IMR-90 (cell line): ENCODE data around the gene LDLRAD4. TPM values are rescaled to one million over a fixed set of nuclear protein-coding genes. Genes with fewer than 3 reads are reported as not detected.

ENCODE experiments used
- ATAC-seq: fragments of 200-7000 bp; cut with Tn5 transposase; 2 replicates; pipeline ENCODE4 v1.9.1; 2020; ENCODE audit warnings: low read depth, mild to moderate bottlenecking, moderate library complexity
- BruUV-seq: library from RNA; stranded (reverse); fragments of 400-500 nt; replicated peaks from 2 replicates; lab custom pipeline; 2021; lab: Mats Ljungman, UMichigan
- CTCF ChIA-PET: fragments of 300-600 bp; formaldehyde crosslinking; extraction: SDS; loops from one replicate; lab custom pipeline; 2021; ENCODE audit warnings: antibody characterized with exemption; lab: Yijun Ruan, JAX
- POLR2A ChIA-PET: fragments of 300-600 bp; sonication (Branson Sonifier 250); formaldehyde crosslinking; loops from one replicate; lab custom pipeline; 2022; ENCODE audit warnings: antibody characterized with exemption; ENCODE audit not compliant: unreplicated experiment; lab: Charles Lee
- DNase-seq: peaks from one replicate; pipeline ENCODE4 v3.0.0; 2013
- H2AFZ ChIP-seq: replicated peaks from 2 replicates; pipeline ENCODE3; 2013; ENCODE audit warnings: low read length, mild to moderate bottlenecking; ENCODE audit not compliant: poor library complexity
- H2AK5ac ChIP-seq: 2 replicates; pipeline ENCODE4 v1.6.1; 2013; ENCODE audit warnings: low read depth, low read length, inconsistent platforms
- H2AK9ac ChIP-seq: replicated peaks from 2 replicates; pipeline ENCODE3; 2013; ENCODE audit warnings: mild to moderate bottlenecking, low read depth, low read length, moderate library complexity; ENCODE audit not compliant: poor library complexity
- H2BK120ac ChIP-seq: 2 replicates; pipeline ENCODE4 v1.6.1; 2013; ENCODE audit warnings: low read depth, low read length, inconsistent platforms
- H2BK15ac ChIP-seq: 3 replicates; pipeline ENCODE4 v1.6.1; 2013; ENCODE audit warnings: low read depth, low read length, inconsistent platforms
- H2BK20ac ChIP-seq: 2 replicates; pipeline ENCODE4 v1.6.1; 2013; ENCODE audit warnings: low read depth, mild to moderate bottlenecking, inconsistent platforms, low read length, moderate library complexity
- H2BK5ac ChIP-seq: 2 replicates; pipeline ENCODE4 v1.6.1; 2013; ENCODE audit warnings: mild to moderate bottlenecking, low read depth, low read length, inconsistent platforms; ENCODE audit not compliant: poor library complexity, severe bottlenecking
- H3K14ac ChIP-seq: replicated peaks from 2 replicates; pipeline ENCODE4 v1.6.1; 2013; ENCODE audit warnings: low read depth, low read length, inconsistent platforms
- H3K18ac ChIP-seq: 2 replicates; pipeline ENCODE4 v1.6.1; 2013; ENCODE audit warnings: low read depth, low read length, control low read depth
- H3K23ac ChIP-seq: 2 replicates; pipeline ENCODE4 v1.6.1; 2013; ENCODE audit warnings: low read depth, low read length, inconsistent platforms
- H3K27ac ChIP-seq: 2 replicates; pipeline ENCODE4 v1.5.1; 2013; ENCODE audit warnings: mild to moderate bottlenecking, control low read depth, low read length; ENCODE audit not compliant: insufficient read depth
- H3K27me3 ChIP-seq: 2 replicates; pipeline ENCODE4 v1.6.1; 2013; ENCODE audit warnings: low read length; ENCODE audit not compliant: control insufficient read depth, insufficient read depth
- H3K36me3 ChIP-seq: 2 replicates; pipeline ENCODE4 v1.6.1; 2013; ENCODE audit warnings: low read length, mixed read lengths; ENCODE audit not compliant: control insufficient read depth, insufficient read depth
- H3K4ac ChIP-seq: 2 replicates; pipeline ENCODE4 v1.6.1; 2013; ENCODE audit warnings: low read depth, low read length, inconsistent platforms
- H3K4me1 ChIP-seq: 2 replicates; pipeline ENCODE4 v1.6.1; 2013; ENCODE audit warnings: low read length, mixed read lengths; ENCODE audit not compliant: control insufficient read depth, insufficient read depth
- H3K4me2 ChIP-seq: 2 replicates; pipeline ENCODE4 v1.6.1; 2013; ENCODE audit warnings: low read depth, mild to moderate bottlenecking, control low read depth, low read length, moderate library complexity
- H3K4me3 ChIP-seq: 2 replicates; pipeline ENCODE4 v1.5.1; 2013; ENCODE audit warnings: low read depth, mild to moderate bottlenecking, control low read depth, low read length, moderate library complexity; ENCODE audit not compliant: insufficient read depth
- H3K56ac ChIP-seq: 2 replicates; pipeline ENCODE4 v1.6.1; 2013; ENCODE audit warnings: low read length, inconsistent platforms; ENCODE audit not compliant: insufficient read depth; ENCODE audit errors: extremely low read depth
- H3K79me1 ChIP-seq, 2 experiments: 2 replicates each; pipeline ENCODE4 v1.6.1; 2013; ENCODE audit warnings: low read length in 2 of 2, inconsistent platforms in 1 of 2, low read depth in 1 of 2
- H3K9ac ChIP-seq: 2 replicates; pipeline ENCODE4 v1.6.1; 2013; ENCODE audit warnings: low read depth, low read length, control low read depth
- H3K9me1 ChIP-seq: 2 replicates; pipeline ENCODE4 v1.6.1; 2013; ENCODE audit warnings: low read length, inconsistent platforms; ENCODE audit not compliant: insufficient read depth
- H3K9me3 ChIP-seq: 2 replicates; pipeline ENCODE4 v1.6.1; 2013; ENCODE audit warnings: low read length; ENCODE audit not compliant: control insufficient read depth, insufficient read depth
- H4K20me1 ChIP-seq: 2 replicates; pipeline ENCODE4 v1.6.1; 2013; ENCODE audit warnings: low read length, inconsistent platforms; ENCODE audit not compliant: insufficient read depth
- H4K5ac ChIP-seq: 2 replicates; pipeline ENCODE4 v1.6.1; 2013; ENCODE audit warnings: mild to moderate bottlenecking, low read depth, low read length, control low read depth
- H4K8ac ChIP-seq, 2 experiments: 2 replicates each; pipeline ENCODE4 v1.6.1; 2013; ENCODE audit warnings: low read depth in 2 of 2, low read length in 2 of 2, control low read depth in 1 of 2, inconsistent platforms in 1 of 2
- H4K91ac ChIP-seq: 2 replicates; pipeline ENCODE4 v1.6.1; 2013; ENCODE audit warnings: low read depth, low read length, inconsistent platforms; ENCODE audit not compliant: insufficient read depth
- BHLHE40 ChIP-seq: fragments of 150-350 bp; IDR thresholded peaks from 2 replicates; pipeline ENCODE4 v1.6.1; 2016; ENCODE audit warnings: mild to moderate bottlenecking, low read depth, low read length
- CEBPB ChIP-seq: IDR thresholded peaks from 2 replicates; pipeline ENCODE4 v1.6.1; 2012; ENCODE audit warnings: low read depth, low read length, improper control_type of control experiment
- CHD1 ChIP-seq: IDR thresholded peaks from 2 replicates; pipeline ENCODE4 v1.6.1; 2012; ENCODE audit warnings: low read depth, low read length, improper control_type of control experiment
- FOS ChIP-seq: fragments of 150-350 bp; IDR thresholded peaks from 2 replicates; pipeline ENCODE4 v1.6.1; 2016; ENCODE audit warnings: low read depth, low read length
- MAFK ChIP-seq: IDR thresholded peaks from 2 replicates; pipeline ENCODE4 v1.6.1; 2012; ENCODE audit warnings: low read depth, low read length, improper control_type of control experiment
- MAZ ChIP-seq: IDR thresholded peaks from 2 replicates; pipeline ENCODE4 v1.6.1; 2012; ENCODE audit warnings: low read depth, mild to moderate bottlenecking, low read length, improper control_type of control experiment, moderate library complexity, borderline replicate concordance
- MXI1 ChIP-seq: IDR thresholded peaks from 2 replicates; pipeline ENCODE4 v1.6.1; 2012; ENCODE audit warnings: low read depth, mild to moderate bottlenecking, low read length, moderate library complexity, borderline replicate concordance
- NFE2L2 ChIP-seq: fragments of 150-350 bp; IDR thresholded peaks from 2 replicates; pipeline ENCODE4 v1.6.1; 2016; ENCODE audit warnings: low read depth, mild to moderate bottlenecking, low read length
- POLR2A ChIP-seq: IDR thresholded peaks from 2 replicates; pipeline ENCODE4 v1.6.1; 2012; ENCODE audit warnings: mild to moderate bottlenecking, low read depth, low read length
- RAD21 ChIP-seq: IDR thresholded peaks from 2 replicates; pipeline ENCODE4 v1.6.1; 2012; ENCODE audit warnings: low read length, improper control_type of control experiment
- RCOR1 ChIP-seq: IDR thresholded peaks from 2 replicates; pipeline ENCODE4 v1.6.1; 2012; ENCODE audit warnings: mild to moderate bottlenecking, low read length, improper control_type of control experiment; ENCODE audit not compliant: insufficient replicate concordance
- RFX5 ChIP-seq: IDR thresholded peaks from 2 replicates; pipeline ENCODE4 v1.8.0; 2012; ENCODE audit warnings: low read depth, mild to moderate bottlenecking, low read length, moderate library complexity
- SMC3 ChIP-seq: fragments of 150-350 bp; IDR thresholded peaks from 2 replicates; pipeline ENCODE4 v1.6.1; 2016; ENCODE audit warnings: low read depth, mild to moderate bottlenecking, antibody characterized with exemption, low read length, moderate library complexity
- WGBS, 2 experiments: methylation state at CpG; one replicate each; pipeline versions ENCODE4 v1.1.5 to v1.1.7; 2013; ENCODE audit warnings: missing lambda C conversion rate in 2 of 2; ENCODE audit not compliant: insufficient read length in 1 of 2; ENCODE audit errors: extremely low coverage in 2 of 2; 5-methylcytosine and 5-hydroxymethylcytosine counted together
- dilution Hi-C: fragments of 300-500 bp; cut with HindIII; formaldehyde crosslinking; loops from one replicate; pipeline ENCODE4 v1.14.3; 2018; ENCODE audit warnings: low sequenced_read_pairs; ENCODE audit not compliant: unreplicated experiment
- in situ Hi-C: fragments of 300-500 bp; cut with MboI; formaldehyde crosslinking; loops from 3 replicates; pipeline ENCODE4 v1.14.3; 2019; ENCODE audit warnings: low sequenced_read_pairs, inconsistent platforms, mixed read lengths
- intact Hi-C: fragments of 100-400 bp; cut with micrococcal nuclease; formaldehyde crosslinking; loops from 2 replicates; pipeline ENCODE4 v1.10.0; 2022
- polyA plus RNA-seq, 3 experiments: library from polyadenylated mRNA; depleted of rRNA; stranded (reverse); fragments of >200 nt; gene quantifications; 2 replicates each; pipeline ENCODE4 v1.2.3, GENCODE V29; 2012; ENCODE audit warnings: low replicate concordance in 1 of 3
- total RNA-seq: library from RNA; depleted of rRNA; stranded (reverse); fragments of >200 nt; gene quantifications from 2 replicates; pipeline ENCODE4 v1.2.3, GENCODE V29; 2012
- TF ChIP-seq, protein P1 (sequence below): fragments of 150-350 bp; IDR thresholded peaks from 2 replicates; pipeline ENCODE4 v1.6.1; 2016; ENCODE audit warnings: low read depth, mild to moderate bottlenecking, low read length, moderate library complexity, borderline replicate concordance
- TF ChIP-seq, protein P2 (sequence below): conservative IDR thresholded peaks from 2 replicates; pipeline ENCODE4 v1.5.1; 2012; ENCODE audit warnings: mild to moderate bottlenecking, low read depth, low read length, improper control_type of control experiment
- TF ChIP-seq, protein P3 (sequence below): fragments of 150-350 bp; IDR thresholded peaks from 2 replicates; pipeline ENCODE4 v1.6.1; 2017; ENCODE audit warnings: mild to moderate bottlenecking, antibody characterized with exemption, low read length, low read depth

Gene LDLRAD4
- total and polyA plus RNA-seq, 2 of the 4 experiments (the other 2 are of a cell fraction) = not detected

DNA sequence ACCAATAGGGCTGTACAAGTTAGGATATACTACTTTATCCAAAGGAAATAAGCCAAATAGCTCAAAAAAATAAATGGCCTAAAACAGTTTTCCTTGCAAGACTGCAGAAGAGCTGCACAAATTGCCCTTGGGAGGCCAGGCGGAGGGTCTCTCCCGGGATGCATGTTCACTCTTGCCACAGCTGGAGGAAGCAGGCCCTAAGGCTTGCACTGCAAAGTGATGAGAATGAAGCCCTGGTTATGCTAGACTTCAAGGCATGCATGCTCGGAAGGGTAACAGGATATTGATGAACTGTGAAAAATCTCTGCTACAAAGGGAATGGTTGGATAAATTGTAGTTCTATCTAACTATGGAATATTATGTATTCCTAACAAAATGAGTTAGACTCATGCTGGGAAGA lies 27.5 kb upstream of the LDLRAD4 start:
- ATAC-seq (no peak), DNase-seq (no peak)
- Histone ChIP-seq H2AK5ac (no peak overlapping the region), H2BK5ac (no peak overlapping the region), H3K36me3 (no peaks in the 10 kb centered on the region), H4K8ac (no peak overlapping the region), H3K9me3 (no peaks in the 10 kb centered on the region), H3K23ac (no peak overlapping the region), H4K91ac (no peak overlapping the region), H3K9me1 (no peaks in the 10 kb centered on the region), H3K18ac (no peak overlapping the region), H3K27me3 (peaks cover 14% of the 10 kb centered on the region), H3K4me2 (no peak overlapping the region), H2BK20ac (no peak overlapping the region), H4K20me1 (no peaks in the 10 kb centered on the region), H2AFZ (no peak overlapping the region), H4K5ac (no peak overlapping the region), H3K9ac (no peak overlapping the region), H3K4ac (no peak overlapping the region), H3K14ac (no peak overlapping the region), H2AK9ac (no peak overlapping the region), H3K56ac (no peak overlapping the region), H2BK15ac (no peak overlapping the region), H3K79me1 (no peaks in the 10 kb centered on the region), H2BK120ac (no peak overlapping the region), H3K27ac (no peak overlapping the region), H3K4me1 (no peaks in the 10 kb centered on the region), H3K4me3 (no peak overlapping the region)
- 25% methylated on average over 2 of the region's 3 CpGs; no CpG with 5 or more reads in 1 of the 2 experiments for WGBS, 2 experiments
- intact Hi-C loops (no loop called here), in situ Hi-C loops (no loop called here), dilution Hi-C loops (no loop called here)
- no TSS peak for BruUV-seq
- TF ChIP-seq CEBPB (no peak), FOS (no peak), MAFK (no peak), SMC3 (no peak), MXI1 (no peak), CHD1 (no peak), RAD21 (no peak), NFE2L2 (no peak), POLR2A (no peak), RFX5 (no peak), BHLHE40 (no peak), MAZ (no peak), RCOR1 (no peak)
- TF ChIP-seq, protein P1, sequence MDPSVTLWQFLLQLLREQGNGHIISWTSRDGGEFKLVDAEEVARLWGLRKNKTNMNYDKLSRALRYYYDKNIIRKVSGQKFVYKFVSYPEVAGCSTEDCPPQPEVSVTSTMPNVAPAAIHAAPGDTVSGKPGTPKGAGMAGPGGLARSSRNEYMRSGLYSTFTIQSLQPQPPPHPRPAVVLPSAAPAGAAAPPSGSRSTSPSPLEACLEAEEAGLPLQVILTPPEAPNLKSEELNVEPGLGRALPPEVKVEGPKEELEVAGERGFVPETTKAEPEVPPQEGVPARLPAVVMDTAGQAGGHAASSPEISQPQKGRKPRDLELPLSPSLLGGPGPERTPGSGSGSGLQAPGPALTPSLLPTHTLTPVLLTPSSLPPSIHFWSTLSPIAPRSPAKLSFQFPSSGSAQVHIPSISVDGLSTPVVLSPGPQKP = no peak
- TF ChIP-seq, protein P2, sequence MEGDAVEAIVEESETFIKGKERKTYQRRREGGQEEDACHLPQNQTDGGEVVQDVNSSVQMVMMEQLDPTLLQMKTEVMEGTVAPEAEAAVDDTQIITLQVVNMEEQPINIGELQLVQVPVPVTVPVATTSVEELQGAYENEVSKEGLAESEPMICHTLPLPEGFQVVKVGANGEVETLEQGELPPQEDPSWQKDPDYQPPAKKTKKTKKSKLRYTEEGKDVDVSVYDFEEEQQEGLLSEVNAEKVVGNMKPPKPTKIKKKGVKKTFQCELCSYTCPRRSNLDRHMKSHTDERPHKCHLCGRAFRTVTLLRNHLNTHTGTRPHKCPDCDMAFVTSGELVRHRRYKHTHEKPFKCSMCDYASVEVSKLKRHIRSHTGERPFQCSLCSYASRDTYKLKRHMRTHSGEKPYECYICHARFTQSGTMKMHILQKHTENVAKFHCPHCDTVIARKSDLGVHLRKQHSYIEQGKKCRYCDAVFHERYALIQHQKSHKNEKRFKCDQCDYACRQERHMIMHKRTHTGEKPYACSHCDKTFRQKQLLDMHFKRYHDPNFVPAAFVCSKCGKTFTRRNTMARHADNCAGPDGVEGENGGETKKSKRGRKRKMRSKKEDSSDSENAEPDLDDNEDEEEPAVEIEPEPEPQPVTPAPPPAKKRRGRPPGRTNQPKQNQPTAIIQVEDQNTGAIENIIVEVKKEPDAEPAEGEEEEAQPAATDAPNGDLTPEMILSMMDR = no peak
- TF ChIP-seq, protein P3, sequence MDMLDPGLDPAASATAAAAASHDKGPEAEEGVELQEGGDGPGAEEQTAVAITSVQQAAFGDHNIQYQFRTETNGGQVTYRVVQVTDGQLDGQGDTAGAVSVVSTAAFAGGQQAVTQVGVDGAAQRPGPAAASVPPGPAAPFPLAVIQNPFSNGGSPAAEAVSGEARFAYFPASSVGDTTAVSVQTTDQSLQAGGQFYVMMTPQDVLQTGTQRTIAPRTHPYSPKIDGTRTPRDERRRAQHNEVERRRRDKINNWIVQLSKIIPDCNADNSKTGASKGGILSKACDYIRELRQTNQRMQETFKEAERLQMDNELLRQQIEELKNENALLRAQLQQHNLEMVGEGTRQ = no peak
- ChIA-PET POLR2A (no interaction called here), CTCF (no interaction called here)
